HG03571 (cell line): ENCODE measurements around the gene POLA2.
"Not testable (repeated sequence)": the region's sequence is repeated elsewhere in the genome, so short reads cannot be mapped to it uniquely, and the experiment has no call there.

Source experiments
- ATAC-seq: cut with Tn5 transposase; IDR thresholded peaks from one replicate; pipeline ENCODE4 v1.9.1; 2021; ENCODE audit not compliant: unreplicated experiment

Gene POLA2

DNA sequence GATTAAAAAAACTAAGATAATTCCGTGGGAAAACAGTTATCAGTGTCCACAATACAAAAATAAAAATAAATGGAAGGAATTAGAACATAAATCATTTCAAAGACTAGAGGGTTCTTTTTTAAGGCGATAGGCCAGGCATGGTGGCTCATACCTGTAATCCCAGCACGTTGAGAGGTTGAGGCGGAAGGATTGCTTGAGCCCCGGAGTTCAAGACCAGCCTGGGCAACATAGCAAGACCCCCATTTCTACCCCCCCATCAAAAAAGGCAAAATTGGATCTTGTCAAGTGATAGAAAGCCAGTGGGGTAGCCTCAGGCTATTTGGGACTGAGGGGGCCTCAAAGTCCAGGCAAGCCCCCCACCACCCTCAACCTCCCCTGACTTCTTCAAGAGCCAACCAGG is 20.6 kb upstream of the POLA2 start:
- no peak for ATAC-seq

DNA sequence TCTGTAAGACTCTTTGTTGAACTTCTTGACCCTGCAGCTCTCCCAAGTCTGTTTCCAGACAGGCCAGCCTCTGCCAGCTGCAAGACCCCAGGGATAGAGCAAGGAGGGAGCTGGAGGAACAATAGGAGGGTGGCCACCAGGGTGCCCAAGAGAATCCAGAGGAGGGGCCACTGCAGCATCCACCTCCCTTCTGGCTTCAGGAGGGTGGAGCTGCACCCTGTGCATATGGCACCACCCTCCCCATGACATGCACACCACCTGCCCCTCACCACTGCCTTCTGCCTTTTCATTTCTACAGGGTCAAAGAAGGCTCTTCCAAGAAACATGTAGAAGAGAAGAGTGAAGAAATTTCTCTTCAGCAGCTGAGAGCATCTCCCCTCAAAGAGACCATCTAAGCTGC is 20.1 kb upstream of the POLA2 start:
- ATAC-seq = no peak

DNA sequence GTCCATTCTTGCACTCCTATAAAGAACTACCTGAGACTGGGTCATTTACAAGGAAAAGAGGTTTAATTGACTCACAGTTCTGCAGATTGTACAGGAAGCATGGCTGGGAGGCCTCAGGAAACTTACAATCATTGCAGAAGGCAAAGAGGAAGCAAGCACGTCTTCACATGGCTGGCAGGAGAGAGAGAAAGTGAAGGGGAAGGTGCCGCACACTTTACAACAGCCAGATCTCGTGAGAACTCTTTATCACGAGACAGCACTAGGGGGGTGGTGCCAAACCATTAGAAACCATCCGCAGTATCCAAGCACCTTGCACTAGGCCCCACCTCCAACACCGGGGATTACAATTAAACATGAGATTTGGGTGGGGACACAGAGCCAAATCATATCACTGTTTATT is 19.4 kb upstream of the POLA2 start:
- no peak for ATAC-seq

DNA sequence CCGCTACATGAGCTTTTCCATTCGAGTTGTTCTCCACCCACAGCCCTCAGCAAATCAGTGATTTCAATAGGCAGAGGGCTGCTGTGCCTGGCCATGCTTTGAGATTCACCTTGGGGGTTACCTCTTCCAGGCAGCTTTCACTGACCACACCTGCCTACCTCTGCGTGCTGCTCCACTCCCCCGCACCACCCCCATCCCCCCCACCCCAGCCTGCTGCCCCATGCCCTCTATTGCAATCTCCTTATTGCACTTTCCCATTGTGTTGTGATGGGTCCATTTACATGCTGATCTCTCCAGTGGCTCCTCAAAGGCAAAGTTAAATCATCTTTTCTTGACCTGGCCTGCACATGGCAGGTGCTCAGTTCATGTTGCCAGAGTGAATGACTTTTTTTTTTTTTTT is 18.0 kb upstream of the POLA2 start:
- ATAC-seq = no peak

DNA sequence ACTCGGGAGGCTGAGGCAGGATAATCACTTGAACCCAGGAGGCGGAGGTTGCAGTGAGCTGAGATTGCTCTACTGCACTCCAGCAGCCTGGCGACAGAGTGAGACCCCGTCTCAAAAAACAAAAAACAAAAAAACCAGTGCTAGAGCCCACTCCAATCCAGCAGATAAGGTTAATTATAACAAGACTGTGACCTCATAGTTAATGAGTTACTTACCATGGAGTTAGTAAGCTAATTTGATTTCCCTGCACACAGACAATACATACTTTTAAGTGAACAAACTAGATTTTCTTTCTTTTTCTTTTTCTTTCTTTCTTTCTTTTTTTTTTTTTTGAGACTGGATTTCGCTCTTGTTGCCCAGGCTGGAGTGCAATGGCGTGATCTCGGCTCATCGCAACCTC is 16.7 kb upstream of the POLA2 start:
- not testable (repeated sequence) for ATAC-seq

- no peak for ATAC-seq
Measured at GRCh38 chr11:65246506-65246905, 15.3 kb upstream of the POLA2 start.

GRCh38 chr11:65248184-65248710 is 13.5 kb upstream of the POLA2 start:
- not testable (repeated sequence) for ATAC-seq

- ATAC-seq = no peak
Measured at GRCh38 chr11:65251476-65251875, 10.3 kb upstream of the POLA2 start.

DNA sequence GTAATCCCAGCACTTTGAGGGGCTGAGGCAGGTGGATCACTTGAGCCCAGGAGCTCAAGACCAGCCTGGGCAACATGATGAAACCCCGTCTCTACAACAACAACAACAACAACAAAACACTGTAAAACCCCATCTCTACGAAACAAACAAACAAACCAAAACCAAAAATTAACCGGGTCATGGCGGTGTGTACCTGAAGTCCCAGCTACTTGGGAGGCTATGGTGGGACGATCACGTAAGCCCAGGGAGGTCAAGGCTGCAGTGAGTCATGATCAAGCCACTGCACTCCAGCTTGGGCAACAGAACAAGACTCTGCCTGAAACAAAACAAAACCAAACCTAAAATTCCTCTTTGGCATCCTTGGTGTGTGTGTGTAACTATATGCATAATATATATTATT is 7.0 kb upstream of the POLA2 start:
- ATAC-seq = no peak

DNA sequence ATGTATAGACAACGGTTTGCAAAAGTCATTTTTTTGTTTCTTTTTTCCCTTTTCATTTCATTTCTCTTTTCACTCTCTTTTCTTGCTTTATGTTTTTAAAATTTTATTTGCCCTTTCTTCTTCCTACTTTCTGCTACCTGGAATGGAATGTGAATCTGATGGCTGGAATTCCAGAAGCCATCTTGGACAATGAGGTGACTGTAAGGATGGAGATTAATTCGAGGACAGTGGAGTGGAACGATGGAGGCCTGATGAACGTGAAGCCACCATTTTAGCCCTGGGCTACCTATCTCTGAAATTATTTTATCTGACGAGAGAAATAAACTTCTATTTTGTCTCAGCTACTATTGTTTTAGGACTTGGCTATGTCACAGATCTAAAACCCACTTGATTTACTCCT is 2.8 kb upstream of the POLA2 start:
- ATAC-seq = no peak

DNA sequence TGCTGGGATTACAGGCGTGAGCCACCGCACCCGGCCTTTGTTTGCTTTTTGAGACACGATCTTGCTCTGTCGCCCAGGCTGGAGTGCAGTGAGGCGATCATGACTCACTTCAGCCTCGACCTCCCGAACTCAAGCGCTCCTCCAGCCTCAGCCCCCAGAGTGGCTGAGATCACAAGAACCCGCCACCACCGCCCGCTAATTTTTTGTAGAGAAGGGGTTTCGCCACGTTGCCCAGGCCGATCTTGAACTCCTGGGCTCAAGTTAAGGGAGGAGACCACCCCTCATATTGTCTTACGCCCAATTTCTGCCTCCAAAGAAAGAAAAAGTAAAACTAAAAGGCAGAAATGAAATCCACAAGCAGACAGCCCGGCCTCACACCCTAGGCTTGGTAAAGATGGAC is 1.5 kb upstream of the POLA2 start:
- ATAC-seq = no peak

DNA sequence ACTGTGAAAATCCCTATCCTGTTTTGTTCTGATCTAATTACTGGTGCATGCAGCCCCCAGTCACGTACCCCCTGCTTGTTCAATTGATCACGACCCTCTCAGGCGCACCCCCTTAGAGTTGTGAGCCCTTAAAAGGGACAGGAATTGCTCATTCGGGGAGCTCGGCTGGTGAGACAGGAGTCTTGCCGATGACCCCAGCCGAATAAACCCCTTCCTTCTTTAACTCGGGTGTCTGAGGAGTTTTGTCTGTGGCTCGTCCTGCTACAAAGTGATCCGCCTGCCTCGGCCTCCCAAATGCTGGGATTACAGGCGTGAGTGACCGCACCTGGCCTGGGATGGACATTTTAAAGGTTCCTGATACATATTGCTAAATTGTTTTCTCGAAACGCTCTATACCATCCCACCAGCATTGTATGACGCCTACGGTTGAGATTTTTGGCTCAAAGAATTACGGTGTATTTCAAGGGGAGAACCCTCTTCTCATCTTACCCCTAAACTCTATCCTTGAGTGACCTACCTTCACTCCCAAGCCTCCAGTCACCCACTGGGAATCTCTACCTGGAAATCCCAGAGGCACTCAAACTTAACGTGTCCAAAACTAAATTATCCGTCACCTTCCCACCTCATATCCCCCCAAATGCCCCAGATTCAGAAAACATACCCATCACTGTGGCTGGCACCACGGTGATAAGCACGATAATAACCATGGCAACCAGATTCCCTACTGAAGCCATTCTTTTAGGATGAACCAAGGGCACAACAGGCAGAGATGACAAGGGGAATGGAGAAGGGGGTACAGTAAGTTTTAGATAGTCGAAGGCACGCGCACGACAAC is 789 bp upstream of the POLA2 start:
- peak; percentile 3 for ATAC-seq

GRCh38 chr11:65262381-65262680 is 569 bp downstream of the POLA2 start:
- no peak for ATAC-seq

- no peak for ATAC-seq
Measured at GRCh38 chr11:65262776-65263175, 1.0 kb downstream of the POLA2 start.

- ATAC-seq = not testable (repeated sequence)
Measured at GRCh38 chr11:65264747-65265146, 3.0 kb downstream of the POLA2 start.

GRCh38 chr11:65266210-65266609 is 4.4 kb downstream of the POLA2 start:
- ATAC-seq = no peak

DNA sequence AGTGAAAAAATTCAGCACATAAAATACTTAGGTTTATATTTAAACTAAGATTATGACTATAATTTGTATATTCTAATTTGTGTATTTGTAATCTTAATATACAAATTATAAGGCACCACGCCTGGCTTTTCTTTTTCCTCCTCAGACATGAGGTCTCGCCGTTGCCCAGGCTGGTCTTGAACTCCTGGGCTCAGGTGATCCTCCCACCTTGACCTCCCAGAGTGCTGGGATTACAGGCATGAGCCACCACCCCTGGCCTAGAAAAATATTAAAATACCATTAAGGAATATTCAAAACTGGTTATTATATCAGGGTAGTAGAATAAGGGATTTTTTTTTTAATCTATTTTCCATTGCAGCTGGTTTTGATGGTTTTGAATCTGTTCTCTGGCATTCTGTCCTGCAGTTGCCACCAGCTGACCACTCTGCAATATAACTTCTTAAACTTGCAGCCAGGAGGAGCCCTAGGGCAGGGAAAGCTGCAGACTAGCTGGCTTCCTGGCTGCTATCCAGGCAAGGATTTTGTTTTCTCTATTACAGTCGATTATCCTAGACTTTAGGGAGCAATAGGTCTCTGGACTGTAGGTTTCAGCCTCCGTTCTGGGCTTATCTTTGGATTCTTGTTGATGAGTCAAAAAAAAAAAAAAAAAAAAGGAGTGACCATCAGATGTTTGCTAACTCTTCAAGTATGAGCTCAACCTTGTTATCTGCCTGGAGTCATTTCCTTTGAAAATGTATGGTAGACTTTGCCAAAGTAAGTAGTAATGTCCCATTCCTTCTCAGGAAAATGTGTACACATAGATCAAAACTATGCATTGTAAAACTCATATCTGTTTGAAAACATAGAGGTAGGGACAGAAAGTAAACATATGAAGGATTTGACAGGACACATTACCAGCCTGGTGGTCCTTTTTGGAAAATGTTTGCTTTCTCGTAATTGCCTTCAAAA is 13.2 kb downstream of the POLA2 start:
- no peak for ATAC-seq

GRCh38 chr11:65275906-65276305 is 14.1 kb downstream of the POLA2 start:
- ATAC-seq = no peak

DNA sequence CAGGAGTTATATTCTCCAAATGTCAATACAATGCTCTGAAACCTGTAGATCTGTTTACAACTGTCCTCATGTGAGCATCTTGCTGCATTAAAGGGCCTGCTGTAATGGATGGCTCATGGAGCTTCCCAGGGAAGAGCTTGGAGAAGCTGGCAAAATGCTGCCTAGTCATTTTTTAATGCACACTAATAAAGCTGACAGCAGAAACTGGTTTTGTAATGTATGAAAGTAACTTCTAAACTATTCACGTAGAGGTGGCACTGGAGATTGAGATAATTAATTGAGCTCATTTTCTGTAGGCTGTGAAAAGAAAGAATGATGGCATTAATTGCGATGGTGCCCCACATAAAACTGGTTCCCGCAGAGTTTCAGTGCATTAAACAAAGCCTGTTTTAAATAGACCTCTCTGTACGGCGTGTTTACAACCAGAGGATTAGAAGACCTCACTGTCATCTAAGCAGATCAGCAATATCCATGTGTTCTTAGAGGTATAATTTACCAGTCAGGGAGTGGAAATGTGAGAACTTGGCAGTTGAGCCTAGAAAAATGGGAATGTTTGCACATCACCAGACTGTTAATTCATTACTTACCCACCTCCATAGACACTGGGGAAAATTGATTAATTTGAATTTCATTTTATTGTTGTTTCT is 16.0 kb downstream of the POLA2 start:
- ATAC-seq = no peak

- no peak for ATAC-seq
Measured at GRCh38 chr11:65278356-65278755, 16.6 kb downstream of the POLA2 start.

GRCh38 chr11:65279279-65279678 is 17.5 kb downstream of the POLA2 start:
- ATAC-seq = no peak
